B cell (primary cell): ENCODE results near the gene NEAT1. TPM values are rescaled to one million over a fixed set of nuclear protein-coding genes. Genes with fewer than 3 reads are reported as not detected.
A peak's percentile ranks its signal among the peaks of the same experiment; 100 is the strongest.

ENCODE experiments used
- ATAC-seq: fragments of 200-7000 bp; cut with Tn5 transposase; one replicate; pipeline ENCODE4 v1.10.0; 2021; ENCODE audit warnings: low read depth, mild to moderate bottlenecking, moderate number of reproducible peaks, moderate library complexity
- CTCF ChIA-PET: fragments of 350-600 bp; sonication (Branson Sonifier 250); formaldehyde crosslinking; loops from one replicate; lab custom pipeline; 2021; ENCODE audit warnings: antibody characterized with exemption, inconsistent platforms; lab: Charles Lee
- POLR2A ChIA-PET: fragments of 350-600 bp; sonication (Branson Sonifier 250); formaldehyde crosslinking; loops from one replicate; lab custom pipeline; 2021; ENCODE audit warnings: antibody characterized with exemption; lab: Charles Lee
- DNase-seq: peaks from one replicate; pipeline ENCODE4 v3.0.0; 2013
- H2AFZ ChIP-seq: 2 replicates; pipeline ENCODE4 v1.6.1; 2012; ENCODE audit warnings: mild to moderate bottlenecking, low read depth, low read length; ENCODE audit not compliant: insufficient read depth, poor library complexity, severe bottlenecking
- H3K27ac ChIP-seq, 2 donors: 1 replicate in 1 of 2; 2 replicates in 1 of 2; pipeline ENCODE4 v1.5.1; 2012 to 2013; ENCODE audit warnings: low read length in 2 of 2, mild to moderate bottlenecking in 2 of 2, moderate library complexity in 1 of 2
- H3K27me3 ChIP-seq, 4 experiments: fragments of 200-600 bp in 1 of 4; sonication (generic) in 1 of 4; replicated peaks in 1 of 4; 1 replicate in 2 of 4; 2 replicates in 2 of 4; pipeline versions ENCODE4 v1.6.1 to v1.7.0; 2013 to 2016; ENCODE audit warnings: low read length in 3 of 4, mild to moderate bottlenecking in 2 of 4, mixed read lengths in 1 of 4, moderate library complexity in 1 of 4; ENCODE audit not compliant: insufficient read depth in 4 of 4, control insufficient read depth in 3 of 4; ENCODE audit errors: control extremely low read depth in 1 of 4
- H3K36me3 ChIP-seq, 2 experiments: replicated peaks in 1 of 2; 1 replicate in 1 of 2; 2 replicates in 1 of 2; pipeline versions ENCODE4 v1.6.1 to v1.7.1; 2013; ENCODE audit warnings: low read length in 1 of 2; ENCODE audit not compliant: insufficient read depth in 2 of 2, control insufficient read depth in 1 of 2; ENCODE audit errors: control extremely low read depth in 1 of 2, extremely low read depth in 1 of 2
- H3K4me1 ChIP-seq, 2 donors: fragments of 200-600 bp in 1 of 2; sonication (generic) in 1 of 2; 1 replicate in 1 of 2; 2 replicates in 1 of 2; pipeline versions ENCODE4 v1.5.1 to v1.6.1; 2013 to 2017; ENCODE audit warnings: low read length in 2 of 2; ENCODE audit not compliant: control insufficient read depth in 2 of 2, insufficient read depth in 2 of 2
- H3K4me2 ChIP-seq: replicated peaks from 2 replicates; pipeline ENCODE3; 2012; ENCODE audit warnings: mild to moderate bottlenecking, low read depth, low read length; ENCODE audit not compliant: poor library complexity, severe bottlenecking
- H3K4me3 ChIP-seq, 5 experiments: fragments of 200-600 bp in 1 of 5; sonication (generic) in 1 of 5; 1 replicate in 3 of 5; 2 replicates in 2 of 5; pipeline versions ENCODE4 v1.5.1 to v1.7.0; 2011 to 2016; ENCODE audit warnings: low read length in 4 of 5, mild to moderate bottlenecking in 4 of 5, low read depth in 2 of 5, control low read depth in 1 of 5, moderate library complexity in 1 of 5; ENCODE audit not compliant: insufficient read depth in 1 of 5; ENCODE audit errors: control extremely low read depth in 1 of 5, extremely low read depth in 1 of 5
- H3K79me2 ChIP-seq: fragments of 200-600 bp; sonication (generic); one replicate; pipeline ENCODE4 v1.6.0; 2016; ENCODE audit warnings: low read length; ENCODE audit not compliant: control insufficient read depth, insufficient read depth
- H3K9ac ChIP-seq: fragments of 200-600 bp; sonication (generic); 2 replicates; pipeline ENCODE4 v1.6.1; 2017; ENCODE audit warnings: mild to moderate bottlenecking, low read length, moderate library complexity
- H3K9me3 ChIP-seq, 3 donors: one replicate each; pipeline versions ENCODE4 v1.6.1 to v1.7.1; 2013; ENCODE audit warnings: low read length in 2 of 3; ENCODE audit not compliant: control insufficient read depth in 2 of 3, insufficient read depth in 1 of 3; ENCODE audit errors: control extremely low read depth in 1 of 3
- H4K20me1 ChIP-seq: 2 replicates; pipeline ENCODE4 v1.6.0; 2012; ENCODE audit warnings: mild to moderate bottlenecking, low read length; ENCODE audit not compliant: insufficient read depth, control insufficient read depth, poor library complexity, severe bottlenecking
- H3K27ac Mint-ChIP-seq: one replicate; pipeline ENCODE4 v1.8.0; 2021; ENCODE audit warnings: mixed read lengths
- H3K27me3 Mint-ChIP-seq: one replicate; pipeline ENCODE4 v1.8.0; 2021; ENCODE audit warnings: mixed read lengths
- H3K4me1 Mint-ChIP-seq: one replicate; pipeline ENCODE4 v1.8.0; 2021; ENCODE audit warnings: mixed read lengths
- H3K4me3 Mint-ChIP-seq: one replicate; pipeline ENCODE4 v1.8.0; 2021; ENCODE audit warnings: mixed read lengths
- H3K9me3 Mint-ChIP-seq: one replicate; pipeline ENCODE4 v1.8.0; 2022; ENCODE audit warnings: mixed read lengths; ENCODE audit not compliant: insufficient read depth
- CTCF ChIP-seq: fragments of 200-600 bp; IDR thresholded peaks from one replicate; pipeline ENCODE4 v1.8.0; 2022; ENCODE audit warnings: antibody characterized with exemption, mild to moderate bottlenecking
- EZH2 ChIP-seq: IDR thresholded peaks from 2 replicates; pipeline ENCODE4 v1.6.1; 2012; ENCODE audit warnings: borderline replicate concordance, low read depth, mild to moderate bottlenecking, moderate library complexity, low read length; ENCODE audit not compliant: insufficient read depth, poor library complexity, severe bottlenecking
- WGBS: methylation state at CpG from one replicate; pipeline ENCODE4 v1.1.5; 2013; ENCODE audit warnings: missing lambda C conversion rate; ENCODE audit not compliant: insufficient coverage; 5-methylcytosine and 5-hydroxymethylcytosine counted together
- intact Hi-C: fragments of 100-400 bp; cut with micrococcal nuclease; formaldehyde crosslinking; loops from one replicate; pipeline ENCODE4 v1.10.0; 2022
- polyA plus RNA-seq: library from polyadenylated mRNA; depleted of rRNA; stranded (reverse); fragments of >200 nt; gene quantifications from 2 replicates; pipeline ENCODE4 v1.2.3, GENCODE V29; 2012
- total RNA-seq, 2 donors: library from RNA; stranded (reverse); fragments of 120-200 nt in 1 of 2; gene quantifications; 1 replicate in 1 of 2; 2 replicates in 1 of 2; pipeline versions ENCODE4 v1.2.3 to v1.2.4, GENCODE V29; 2013 to 2022

The NEAT1 gene
- total and polyA plus RNA-seq, 2 donors (not counting 1 experiment from before 2014, with no cell fraction given) = 66.7 to 1,642 TPM

- peaks cover 73 to 90% of the 10 kb centered on the region in 2 donors for H3K4me1 ChIP-seq
- intact Hi-C loops = loop anchor here (2.0 kb wide), 1 partner anchor 65 kb away; the partner anchor contains the start of gene TIGD3
- CTCF ChIA-PET = interaction anchor here (0.6 to 14.9 kb wide), 8 partner anchors 9 to 285 kb away, joined by 3 to 541 read pairs (median 6); partner anchors contain the start of genes FRMD8, MALAT1 and SLC25A45
- Mint-ChIP-seq H3K9me3 (no peaks in the 10 kb centered on the region), H3K4me1 (peaks cover 74% of the 10 kb centered on the region), H3K27me3 (no peaks in the 10 kb centered on the region), H3K4me3 (peak overlapping the region; percentile 96), H3K27ac (peak overlapping the region; percentile 100)
- no peaks in the 10 kb centered on the region for H3K27me3 ChIP-seq
- TF ChIP-seq CTCF (no peak), EZH2 (no peak)
- H3K4me3 ChIP-seq = peak overlapping the region; percentile 43 to 86 (median 56)
- peaks cover 63% of the 10 kb centered on the region for H3K79me2 ChIP-seq
- DNase-seq (no peak), ATAC-seq (no peak)
- POLR2A ChIA-PET = interaction anchor here (0.9 to 16.5 kb wide), 15 partner anchors 8 to 157 kb away, joined by 3 to 1159 read pairs (median 16); partner anchors contain the start of genes DPF2, FRMD8, MALAT1 and SCYL1
- peak overlapping the region; percentile 77 for H3K9ac ChIP-seq
- H3K9me3 ChIP-seq = no peaks in the 10 kb centered on the region
- peak overlapping the region; percentile 91 to 97 for H3K27ac ChIP-seq
- H2AFZ ChIP-seq = no peak overlapping the region
- 33% methylated on average over 7 of the region's 7 CpGs for WGBS
- H3K36me3 ChIP-seq = no peaks in the 10 kb centered on the region
- peak overlapping the region; percentile 94 for H3K4me2 ChIP-seq
- no peaks in the 10 kb centered on the region for H4K20me1 ChIP-seq
Observed at GRCh38 chr11:65419460-65419771, 3.2 kb upstream of the NEAT1 start.

- H3K27me3 ChIP-seq = no peaks in the 10 kb centered on the region
- peak overlapping the region; percentile 92 for H3K4me3 Mint-ChIP-seq
- H3K9me3 ChIP-seq = no peaks in the 10 kb centered on the region
- peak overlapping the region in 4 of 5 experiments; percentile 1 to 86 (median 29) for H3K4me3 ChIP-seq
- no peaks in the 10 kb centered on the region for H3K36me3 ChIP-seq
- DNase-seq (peak; percentile 54), ATAC-seq (no peak)
- H3K9me3 Mint-ChIP-seq = no peaks in the 10 kb centered on the region
- peaks cover 77 to 95% of the 10 kb centered on the region in 2 donors for H3K4me1 ChIP-seq
- peak overlapping the region; percentile 100 for H3K27ac Mint-ChIP-seq
- CTCF ChIA-PET = interaction anchor here (1.2 to 14.9 kb wide), 6 partner anchors 8 to 84 kb away, joined by 4 to 541 read pairs (median 6); partner anchors contain the start of genes FRMD8, MALAT1 and SLC25A45
- H3K4me1 Mint-ChIP-seq = peaks cover 75% of the 10 kb centered on the region
- 0% methylated on average over 2 of the region's 6 CpGs for WGBS
- intact Hi-C loops = loop anchor here (2.0 kb wide), 1 partner anchor 65 kb away; the partner anchor contains the start of gene TIGD3
- no peak for TF ChIP-seq EZH2
- no peak for TF ChIP-seq CTCF
- no peaks in the 10 kb centered on the region for H4K20me1 ChIP-seq
- peak overlapping the region; percentile 12 for H3K9ac ChIP-seq
- no peak overlapping the region for H2AFZ ChIP-seq
- no peaks in the 10 kb centered on the region for H3K27me3 Mint-ChIP-seq
- H3K4me2 ChIP-seq = peak overlapping the region; percentile 94
- POLR2A ChIA-PET = interaction anchor here (0.6 to 16.5 kb wide), 15 partner anchors 7 to 157 kb away, joined by 3 to 1159 read pairs (median 15); partner anchors contain the start of genes MALAT1 and SLC25A45
- peaks cover 66% of the 10 kb centered on the region for H3K79me2 ChIP-seq
- H3K27ac ChIP-seq = peak overlapping the region; percentile 91 to 97
Observed at GRCh38 chr11:65419772-65420481, 2.7 kb upstream of the NEAT1 start.
